Liver (tissue), 9 donors: Measurements from ENCODE around the gene NHP2. TPM values are rescaled to one million over a fixed set of nuclear protein-coding genes. Genes with fewer than 3 reads are reported as not detected.

Experiments used
- DNase-seq: peaks from one replicate; pipeline ENCODE4 v3.0.0-alpha.2; 2017; ENCODE audit warnings: low spot score
- H3K27ac ChIP-seq, 2 donors: one replicate each; pipeline ENCODE4 v1.7.0; 2013; ENCODE audit warnings: inconsistent platforms in 2 of 2, low read length in 2 of 2, control low read depth in 1 of 2, low read depth in 1 of 2, mild to moderate bottlenecking in 1 of 2
- H3K27me3 ChIP-seq, 4 donors: one replicate each; pipeline versions ENCODE4 v1.6.1 to v1.7.0; 2013; ENCODE audit warnings: low read length in 3 of 4, inconsistent platforms in 1 of 4, mild to moderate bottlenecking in 1 of 4, moderate library complexity in 1 of 4; ENCODE audit not compliant: control insufficient read depth in 4 of 4, insufficient read depth in 4 of 4
- H3K36me3 ChIP-seq, 4 donors: one replicate each; pipeline versions ENCODE4 v1.6.1 to v1.7.0; 2013; ENCODE audit warnings: low read length in 3 of 4, mild to moderate bottlenecking in 3 of 4, low read depth in 1 of 4, moderate library complexity in 1 of 4; ENCODE audit not compliant: control insufficient read depth in 4 of 4, insufficient read depth in 3 of 4
- H3K4me1 ChIP-seq, 4 donors: one replicate each; pipeline versions ENCODE4 v1.6.1 to v1.7.0; 2013; ENCODE audit warnings: low read length in 3 of 4, mild to moderate bottlenecking in 3 of 4, moderate library complexity in 1 of 4; ENCODE audit not compliant: control insufficient read depth in 4 of 4, insufficient read depth in 4 of 4
- H3K4me3 ChIP-seq, 3 donors: one replicate each; pipeline versions ENCODE4 v1.6.1 to v1.7.0; 2013; ENCODE audit warnings: low read length in 3 of 3, control low read depth in 1 of 3, low read depth in 1 of 3, mild to moderate bottlenecking in 1 of 3
- H3K9ac ChIP-seq, 2 donors: one replicate each; pipeline ENCODE4 v1.7.0; 2013; ENCODE audit warnings: low read length in 2 of 2, mild to moderate bottlenecking in 2 of 2, moderate library complexity in 2 of 2, control low read depth in 1 of 2, low read depth in 1 of 2
- H3K9me3 ChIP-seq, 4 donors: one replicate each; pipeline versions ENCODE4 v1.6.1 to v1.7.0; 2013; ENCODE audit warnings: low read length in 3 of 4; ENCODE audit not compliant: control insufficient read depth in 4 of 4
- EGR1 ChIP-seq, 2 donors: IDR thresholded peaks; 2 replicates each; pipeline ENCODE4 v1.6.1; 2016 to 2018; ENCODE audit warnings: antibody characterized with exemption in 2 of 2, low read depth in 2 of 2
- FOXA1 ChIP-seq: IDR thresholded peaks from 2 replicates; pipeline ENCODE4 v1.6.1; 2016; ENCODE audit warnings: antibody characterized with exemption
- GABPA ChIP-seq, 2 donors: IDR thresholded peaks in 1 of 2; conservative IDR thresholded peaks in 1 of 2; 2 replicates each; pipeline ENCODE4 v1.6.1; 2016; ENCODE audit warnings: antibody characterized with exemption in 2 of 2, mild to moderate bottlenecking in 1 of 2, moderate library complexity in 1 of 2
- HNF4A ChIP-seq, 2 donors: conservative IDR thresholded peaks; 2 replicates each; pipeline ENCODE4 v1.6.1; 2016; ENCODE audit warnings: antibody characterized with exemption in 2 of 2, mild to moderate bottlenecking in 2 of 2
- HNF4G ChIP-seq: IDR thresholded peaks from 2 replicates; pipeline ENCODE4 v1.6.1; 2016; ENCODE audit warnings: antibody characterized with exemption
- JUND ChIP-seq, 2 donors: IDR thresholded peaks; 2 replicates each; pipeline ENCODE4 v1.6.1; 2016; ENCODE audit warnings: antibody characterized with exemption in 2 of 2
- NR2F2 ChIP-seq: IDR thresholded peaks from 2 replicates; pipeline ENCODE4 v1.6.1; 2016; ENCODE audit warnings: antibody characterized with exemption
- RAD21 ChIP-seq, 2 donors: IDR thresholded peaks; 2 replicates each; pipeline ENCODE4 v1.6.1; 2016; ENCODE audit warnings: antibody characterized with exemption in 2 of 2, mild to moderate bottlenecking in 2 of 2
- RXRA ChIP-seq, 2 donors: IDR thresholded peaks; 2 replicates each; pipeline ENCODE4 v1.6.1; 2017 to 2018; ENCODE audit warnings: antibody characterized with exemption in 2 of 2, mild to moderate bottlenecking in 1 of 2
- SP1 ChIP-seq: IDR thresholded peaks from 2 replicates; pipeline ENCODE4 v1.6.1; 2018; ENCODE audit warnings: antibody characterized with exemption, mild to moderate bottlenecking
- TAF1 ChIP-seq: conservative IDR thresholded peaks from 2 replicates; pipeline ENCODE4 v1.6.1; 2016; ENCODE audit warnings: antibody characterized with exemption, mild to moderate bottlenecking
- YY1 ChIP-seq: IDR thresholded peaks from 2 replicates; pipeline ENCODE4 v1.6.1; 2016; ENCODE audit warnings: antibody characterized with exemption, mild to moderate bottlenecking
- WGBS: extraction: QIAGEN DNeasy Blood & Tissue Kit; methylation state at CpG from one replicate; pipeline ENCODE4 v1.1.7; 2013; 5-methylcytosine and 5-hydroxymethylcytosine counted together
- polyA plus RNA-seq, 2 donors: library from polyadenylated mRNA; stranded (reverse) in 1 of 2; unstranded in 1 of 2; fragments of 200-250 nt in 1 of 2; fragments of >200 nt in 1 of 2; fragmentation: Nextera tagmentation in 1 of 2; extraction: Ambion mirVana in 1 of 2; gene quantifications; one replicate each; pipeline versions ENCODE4 v1.2.1 to v1.2.3, GENCODE V29; 2013 to 2015
- total RNA-seq, 2 donors: library from RNA; depleted of rRNA; stranded (reverse); fragments of >200 nt; gene quantifications; one replicate each; pipeline ENCODE4 v1.2.3, GENCODE V29; 2014
- TF ChIP-seq, protein P1 (sequence below): IDR thresholded peaks from 2 replicates; pipeline ENCODE4 v1.6.1; 2016; ENCODE audit warnings: antibody characterized with exemption
- TF ChIP-seq, protein P2 (sequence below): IDR thresholded peaks from 2 replicates; pipeline ENCODE4 v1.6.1; 2016; ENCODE audit warnings: antibody characterized with exemption
- TF ChIP-seq, protein P3 (sequence below): fragments of 150-350 bp; IDR thresholded peaks from 2 replicates; pipeline ENCODE4 v1.5.1; 2017; ENCODE audit warnings: improper control_type of control experiment, low read depth, low read length; ENCODE audit not compliant: missing input control
- TF ChIP-seq, protein P4 (sequence below): IDR thresholded peaks from 2 replicates; pipeline ENCODE4 v1.6.1; 2016; ENCODE audit warnings: antibody characterized with exemption, mild to moderate bottlenecking
- TF ChIP-seq, protein P5 (sequence below): IDR thresholded peaks from 2 replicates; pipeline ENCODE4 v1.6.1; 2016; ENCODE audit warnings: antibody characterized with exemption
- donor health status: healthy.
- donor health status: healthy.
- donor health status: healthy.
- donor health status: healthy.
- donor health status: healthy.

NHP2 gene
- total and polyA plus RNA-seq, 4 donors, result 44.1 to 124 (median 62.6) TPM

DNA sequence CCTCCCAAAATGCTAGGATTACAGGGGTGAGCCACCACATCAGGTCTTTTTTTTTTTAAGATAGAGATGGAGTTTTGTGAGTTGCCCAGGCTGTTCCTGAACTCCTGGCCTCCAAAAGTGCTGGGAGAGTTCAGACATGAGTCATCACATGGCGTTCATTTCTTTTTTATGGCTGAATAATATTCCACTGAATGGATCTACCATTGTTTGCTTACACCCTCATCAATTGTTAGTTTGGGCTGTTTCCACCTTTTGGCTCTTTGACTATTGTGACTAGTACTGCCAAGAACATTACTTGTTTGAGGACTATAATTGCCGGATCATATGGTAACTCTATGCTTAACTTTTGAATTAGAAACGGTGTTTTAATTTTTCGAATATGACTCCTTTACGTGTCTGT is 41.1 kb downstream of the NHP2 start:
- TF ChIP-seq RXRA (IDR thresholded peaks at IDR 0.05), result no peak
- no peak for TF ChIP-seq SP1
- TF ChIP-seq RAD21 (IDR thresholded peaks at IDR 0.05), result no peak
- TF ChIP-seq, protein P1, sequence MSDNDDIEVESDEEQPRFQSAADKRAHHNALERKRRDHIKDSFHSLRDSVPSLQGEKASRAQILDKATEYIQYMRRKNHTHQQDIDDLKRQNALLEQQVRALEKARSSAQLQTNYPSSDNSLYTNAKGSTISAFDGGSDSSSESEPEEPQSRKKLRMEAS, result no peak
- TF ChIP-seq NR2F2, result no peak
- no peak for TF ChIP-seq EGR1 (IDR thresholded peaks at IDR 0.05; ENCODE audit: low read depth in 2 of 2)
- no peak for TF ChIP-seq YY1
- TF ChIP-seq, protein P2, sequence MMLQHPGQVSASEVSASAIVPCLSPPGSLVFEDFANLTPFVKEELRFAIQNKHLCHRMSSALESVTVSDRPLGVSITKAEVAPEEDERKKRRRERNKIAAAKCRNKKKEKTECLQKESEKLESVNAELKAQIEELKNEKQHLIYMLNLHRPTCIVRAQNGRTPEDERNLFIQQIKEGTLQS, result no peak
- TF ChIP-seq, protein P3, sequence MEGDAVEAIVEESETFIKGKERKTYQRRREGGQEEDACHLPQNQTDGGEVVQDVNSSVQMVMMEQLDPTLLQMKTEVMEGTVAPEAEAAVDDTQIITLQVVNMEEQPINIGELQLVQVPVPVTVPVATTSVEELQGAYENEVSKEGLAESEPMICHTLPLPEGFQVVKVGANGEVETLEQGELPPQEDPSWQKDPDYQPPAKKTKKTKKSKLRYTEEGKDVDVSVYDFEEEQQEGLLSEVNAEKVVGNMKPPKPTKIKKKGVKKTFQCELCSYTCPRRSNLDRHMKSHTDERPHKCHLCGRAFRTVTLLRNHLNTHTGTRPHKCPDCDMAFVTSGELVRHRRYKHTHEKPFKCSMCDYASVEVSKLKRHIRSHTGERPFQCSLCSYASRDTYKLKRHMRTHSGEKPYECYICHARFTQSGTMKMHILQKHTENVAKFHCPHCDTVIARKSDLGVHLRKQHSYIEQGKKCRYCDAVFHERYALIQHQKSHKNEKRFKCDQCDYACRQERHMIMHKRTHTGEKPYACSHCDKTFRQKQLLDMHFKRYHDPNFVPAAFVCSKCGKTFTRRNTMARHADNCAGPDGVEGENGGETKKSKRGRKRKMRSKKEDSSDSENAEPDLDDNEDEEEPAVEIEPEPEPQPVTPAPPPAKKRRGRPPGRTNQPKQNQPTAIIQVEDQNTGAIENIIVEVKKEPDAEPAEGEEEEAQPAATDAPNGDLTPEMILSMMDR, result no peak
- no peaks in the 10 kb centered on the region for H3K36me3 ChIP-seq
- H3K4me1 ChIP-seq, result peaks cover 5 to 14% (median 9%) of the 10 kb centered on the region in 4 donors
- H3K9me3 ChIP-seq, result no peaks in the 10 kb centered on the region
- DNase-seq, result no peak
- 79% methylated on average over 5 of the region's 5 CpGs for WGBS
- H3K9ac ChIP-seq, result no peak overlapping the region
- no peak overlapping the region for H3K4me3 ChIP-seq
- H3K27ac ChIP-seq, result no peak overlapping the region
- peaks cover 0 to 10% (median 2%) of the 10 kb centered on the region in 4 donors for H3K27me3 ChIP-seq

DNA sequence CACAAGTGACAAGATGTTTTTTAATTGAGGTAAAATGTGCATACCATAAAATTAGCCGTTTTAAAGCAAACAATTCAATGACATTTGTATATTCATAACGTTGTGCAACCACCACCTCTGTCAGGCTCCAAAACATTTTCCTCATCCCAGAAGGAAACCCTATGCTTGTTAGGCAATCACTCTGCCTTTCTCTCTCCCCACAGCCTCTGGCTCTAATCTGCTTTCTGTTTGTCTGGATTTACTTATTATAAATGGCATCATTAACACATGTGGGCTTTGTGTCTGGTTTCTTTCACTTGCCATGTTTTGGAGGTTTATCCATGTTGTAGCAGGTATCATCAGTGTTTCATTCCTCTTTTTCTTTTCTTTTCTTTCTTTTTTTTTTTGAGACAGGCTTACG is 41.8 kb downstream of the NHP2 start:
- Histone ChIP-seq H3K4me1 (peaks cover 5 to 14% (median 9%) of the 10 kb centered on the region in 4 donors), H3K9ac (no peak overlapping the region), H3K4me3 (no peak overlapping the region), H3K36me3 (no peaks in the 10 kb centered on the region), H3K27ac (no peak overlapping the region), H3K9me3 (no peaks in the 10 kb centered on the region), H3K27me3 (peaks cover 0 to 10% (median 2%) of the 10 kb centered on the region in 4 donors)
- TF ChIP-seq YY1, result no peak
- TF ChIP-seq RXRA (IDR thresholded peaks at IDR 0.05), result no peak
- TF ChIP-seq EGR1 (IDR thresholded peaks at IDR 0.05; ENCODE audit: low read depth in 2 of 2), result no peak
- no peak for TF ChIP-seq JUND (IDR thresholded peaks at IDR 0.05)
- TF ChIP-seq, protein P2, result no peak
- DNase-seq, result no peak
- 48% methylated on average over 3 of the region's 3 CpGs for WGBS

DNA sequence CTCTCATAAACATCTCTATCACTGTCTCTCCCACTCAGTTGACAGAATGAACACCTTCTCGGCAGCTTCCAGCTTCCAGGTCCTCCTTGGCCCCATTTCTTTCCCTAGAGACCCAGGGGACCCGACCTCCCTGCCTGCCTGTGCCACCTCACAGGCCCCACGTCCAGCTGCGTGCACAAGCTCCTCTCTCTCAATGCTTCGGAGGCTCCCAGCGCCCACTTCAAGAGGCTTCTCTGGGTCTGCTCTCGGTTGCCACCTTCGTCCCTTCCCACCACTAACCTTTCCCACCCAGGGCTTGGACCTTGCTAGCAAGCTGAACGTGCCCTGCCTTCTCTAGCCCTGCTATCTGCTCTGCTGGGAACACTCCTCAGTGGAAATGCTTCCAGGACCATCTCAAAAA is 43.2 kb downstream of the NHP2 start:
- 85% methylated on average over 9 of the region's 9 CpGs for WGBS
- no peak overlapping the region for H3K9ac ChIP-seq
- H3K36me3 ChIP-seq, result no peaks in the 10 kb centered on the region
- TF ChIP-seq NR2F2 (no peak), EGR1 (IDR thresholded peaks at IDR 0.05; ENCODE audit: low read depth in 2 of 2) (no peak), HNF4A (conservative IDR thresholded peaks at IDR 0.05) (no peak), HNF4G (no peak), SP1 (no peak), RAD21 (IDR thresholded peaks at IDR 0.05) (no peak), RXRA (IDR thresholded peaks at IDR 0.05) (no peak), FOXA1 (no peak), GABPA (IDR thresholded peaks at IDR 0.05 in 1 of 2, conservative IDR thresholded peaks at IDR 0.05 in 1 of 2) (no peak), YY1 (no peak), TAF1 (no peak), JUND (IDR thresholded peaks at IDR 0.05) (no peak)
- TF ChIP-seq, protein P4, sequence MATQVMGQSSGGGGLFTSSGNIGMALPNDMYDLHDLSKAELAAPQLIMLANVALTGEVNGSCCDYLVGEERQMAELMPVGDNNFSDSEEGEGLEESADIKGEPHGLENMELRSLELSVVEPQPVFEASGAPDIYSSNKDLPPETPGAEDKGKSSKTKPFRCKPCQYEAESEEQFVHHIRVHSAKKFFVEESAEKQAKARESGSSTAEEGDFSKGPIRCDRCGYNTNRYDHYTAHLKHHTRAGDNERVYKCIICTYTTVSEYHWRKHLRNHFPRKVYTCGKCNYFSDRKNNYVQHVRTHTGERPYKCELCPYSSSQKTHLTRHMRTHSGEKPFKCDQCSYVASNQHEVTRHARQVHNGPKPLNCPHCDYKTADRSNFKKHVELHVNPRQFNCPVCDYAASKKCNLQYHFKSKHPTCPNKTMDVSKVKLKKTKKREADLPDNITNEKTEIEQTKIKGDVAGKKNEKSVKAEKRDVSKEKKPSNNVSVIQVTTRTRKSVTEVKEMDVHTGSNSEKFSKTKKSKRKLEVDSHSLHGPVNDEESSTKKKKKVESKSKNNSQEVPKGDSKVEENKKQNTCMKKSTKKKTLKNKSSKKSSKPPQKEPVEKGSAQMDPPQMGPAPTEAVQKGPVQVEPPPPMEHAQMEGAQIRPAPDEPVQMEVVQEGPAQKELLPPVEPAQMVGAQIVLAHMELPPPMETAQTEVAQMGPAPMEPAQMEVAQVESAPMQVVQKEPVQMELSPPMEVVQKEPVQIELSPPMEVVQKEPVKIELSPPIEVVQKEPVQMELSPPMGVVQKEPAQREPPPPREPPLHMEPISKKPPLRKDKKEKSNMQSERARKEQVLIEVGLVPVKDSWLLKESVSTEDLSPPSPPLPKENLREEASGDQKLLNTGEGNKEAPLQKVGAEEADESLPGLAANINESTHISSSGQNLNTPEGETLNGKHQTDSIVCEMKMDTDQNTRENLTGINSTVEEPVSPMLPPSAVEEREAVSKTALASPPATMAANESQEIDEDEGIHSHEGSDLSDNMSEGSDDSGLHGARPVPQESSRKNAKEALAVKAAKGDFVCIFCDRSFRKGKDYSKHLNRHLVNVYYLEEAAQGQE, result no peak
- TF ChIP-seq, protein P1, result no peak
- TF ChIP-seq, protein P5, sequence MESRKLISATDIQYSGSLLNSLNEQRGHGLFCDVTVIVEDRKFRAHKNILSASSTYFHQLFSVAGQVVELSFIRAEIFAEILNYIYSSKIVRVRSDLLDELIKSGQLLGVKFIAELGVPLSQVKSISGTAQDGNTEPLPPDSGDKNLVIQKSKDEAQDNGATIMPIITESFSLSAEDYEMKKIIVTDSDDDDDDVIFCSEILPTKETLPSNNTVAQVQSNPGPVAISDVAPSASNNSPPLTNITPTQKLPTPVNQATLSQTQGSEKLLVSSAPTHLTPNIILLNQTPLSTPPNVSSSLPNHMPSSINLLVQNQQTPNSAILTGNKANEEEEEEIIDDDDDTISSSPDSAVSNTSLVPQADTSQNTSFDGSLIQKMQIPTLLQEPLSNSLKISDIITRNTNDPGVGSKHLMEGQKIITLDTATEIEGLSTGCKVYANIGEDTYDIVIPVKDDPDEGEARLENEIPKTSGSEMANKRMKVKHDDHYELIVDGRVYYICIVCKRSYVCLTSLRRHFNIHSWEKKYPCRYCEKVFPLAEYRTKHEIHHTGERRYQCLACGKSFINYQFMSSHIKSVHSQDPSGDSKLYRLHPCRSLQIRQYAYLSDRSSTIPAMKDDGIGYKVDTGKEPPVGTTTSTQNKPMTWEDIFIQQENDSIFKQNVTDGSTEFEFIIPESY, result no peak

More for the DNA sequence above, 43.2 kb downstream of the NHP2 start:
- H3K27ac ChIP-seq, result no peak overlapping the region
- H3K27me3 ChIP-seq, result peaks cover 0 to 10% (median 2%) of the 10 kb centered on the region in 4 donors
- no peak overlapping the region for H3K4me3 ChIP-seq
- peaks cover 5 to 14% (median 9%) of the 10 kb centered on the region in 4 donors for H3K4me1 ChIP-seq
- DNase-seq, result no peak
- H3K9me3 ChIP-seq, result no peaks in the 10 kb centered on the region
